Adrenal gland (tissue), 12 donors: Measurements from ENCODE around the gene SPIRE1. TPM values are rescaled to one million over a fixed set of nuclear protein-coding genes. Genes with fewer than 3 reads are reported as not detected.

ENCODE experiments used
- DNase-seq, 7 donors: peaks; one replicate each; pipeline ENCODE4 v3.0.0-alpha.2; 2019 to 2020
- H3K27ac ChIP-seq, 5 donors: fragments of 200-600 bp; sonication (generic) in 4 of 5; 1 replicate in 3 of 5; 2 replicates in 2 of 5; pipeline versions ENCODE4 v1.5.1 to v1.8.0; 2016 to 2020; ENCODE audit warnings: mild to moderate bottlenecking in 1 of 5
- H3K27me3 ChIP-seq: fragments of 200-600 bp; 2 replicates; pipeline ENCODE4 v1.8.0; 2021
- H3K36me3 ChIP-seq, 2 donors: fragments of 200-600 bp; replicated peaks in 1 of 2; 1 replicate in 1 of 2; 2 replicates in 1 of 2; pipeline versions ENCODE4 v1.5.1 to v1.8.0; 2018 to 2022
- H3K4me1 ChIP-seq, 2 donors: fragments of 200-600 bp; replicated peaks in 1 of 2; 1 replicate in 1 of 2; 2 replicates in 1 of 2; pipeline versions ENCODE4 v1.5.1 to v1.8.0; 2018 to 2021
- H3K4me3 ChIP-seq, 4 donors: fragments of 200-600 bp; sonication (generic) in 3 of 4; one replicate each; pipeline ENCODE4 v1.5.1; 2016 to 2018
- H3K9me3 ChIP-seq, 3 donors: fragments of 200-600 bp; sonication (generic) in 1 of 3; replicated peaks in 1 of 3; 1 replicate in 2 of 3; 2 replicates in 1 of 3; pipeline versions ENCODE4 v1.5.1 to v1.8.0; 2016 to 2021
- POLR2A ChIP-seq, 2 donors: fragments of 450-650 bp; IDR thresholded peaks; one replicate each; pipeline ENCODE4 v1.6.1; 2017; ENCODE audit warnings: antibody characterized with exemption in 2 of 2, mild to moderate bottlenecking in 2 of 2, moderate library complexity in 1 of 2
- WGBS, 4 donors: extraction: QIAGEN DNeasy Blood & Tissue Kit in 2 of 4; methylation state at CpG; one replicate each; pipeline versions ENCODE4 v1.1.5 to v1.1.7; 2013 to 2017; 5-methylcytosine and 5-hydroxymethylcytosine counted together
- intact Hi-C, 2 donors: fragments of 100-400 bp; cut with DNase I; formaldehyde crosslinking; loops; one replicate each; pipeline versions ENCODE4 v1.14.1 to v1.15.0; 2022 to 2023
- polyA plus RNA-seq, 3 donors: library from polyadenylated mRNA; stranded (reverse); fragments of 200-250 nt in 2 of 3; fragments of 350-450 nt in 1 of 3; fragmentation: Illumina TruSeq in 1 of 3; extraction: RNeasy Lipid Tissue Mini Kit (QIAGEN cat#74804) in 1 of 3; gene quantifications; one replicate each; pipeline ENCODE4 v1.2.3, GENCODE V29; 2013 to 2014
- total RNA-seq, 9 donors: library from RNA; depleted of rRNA in 4 of 9; stranded (reverse); fragments of >200 nt in 4 of 9; fragments of 120-200 nt in 1 of 9; fragmentation: NEBNext Ultra II Directional in 1 of 9; extraction: Animal tissue kit (Norgen Biotek cat#: 25700) in 1 of 9; gene quantifications; one replicate each; pipeline versions ENCODE4 v1.1.0 to v1.2.4, GENCODE V29; 2013 to 2023
- TF ChIP-seq, protein P1 (sequence below), 6 experiments: fragments of 450-650 bp in 4 of 6; fragments of 200-600 bp in 2 of 6; sonication (generic) in 1 of 6; IDR thresholded peaks; 1 replicate in 5 of 6; 2 replicates in 1 of 6; pipeline versions ENCODE4 v1.5.1 to v1.8.0; 2016 to 2021; ENCODE audit warnings: antibody characterized with exemption in 6 of 6, mild to moderate bottlenecking in 2 of 6, moderate library complexity in 1 of 6
- donor health status: healthy with polysubstance abuse.
- donor health status: Bipolar disorder and iron deficiency.
- donor health status: DM: yes; HTN: yes; CAD: no.
- donor health status: DM: no; HTN: no; CAD: no.
- donor health status: DM: no; HTN: no; CAD: no.
- donor health status: DM: yes; HTN: yes; CAD: no.

Gene SPIRE1
- total and polyA plus RNA-seq, 12 donors = 11.7 to 74.0 (median 45.6) TPM

DNA sequence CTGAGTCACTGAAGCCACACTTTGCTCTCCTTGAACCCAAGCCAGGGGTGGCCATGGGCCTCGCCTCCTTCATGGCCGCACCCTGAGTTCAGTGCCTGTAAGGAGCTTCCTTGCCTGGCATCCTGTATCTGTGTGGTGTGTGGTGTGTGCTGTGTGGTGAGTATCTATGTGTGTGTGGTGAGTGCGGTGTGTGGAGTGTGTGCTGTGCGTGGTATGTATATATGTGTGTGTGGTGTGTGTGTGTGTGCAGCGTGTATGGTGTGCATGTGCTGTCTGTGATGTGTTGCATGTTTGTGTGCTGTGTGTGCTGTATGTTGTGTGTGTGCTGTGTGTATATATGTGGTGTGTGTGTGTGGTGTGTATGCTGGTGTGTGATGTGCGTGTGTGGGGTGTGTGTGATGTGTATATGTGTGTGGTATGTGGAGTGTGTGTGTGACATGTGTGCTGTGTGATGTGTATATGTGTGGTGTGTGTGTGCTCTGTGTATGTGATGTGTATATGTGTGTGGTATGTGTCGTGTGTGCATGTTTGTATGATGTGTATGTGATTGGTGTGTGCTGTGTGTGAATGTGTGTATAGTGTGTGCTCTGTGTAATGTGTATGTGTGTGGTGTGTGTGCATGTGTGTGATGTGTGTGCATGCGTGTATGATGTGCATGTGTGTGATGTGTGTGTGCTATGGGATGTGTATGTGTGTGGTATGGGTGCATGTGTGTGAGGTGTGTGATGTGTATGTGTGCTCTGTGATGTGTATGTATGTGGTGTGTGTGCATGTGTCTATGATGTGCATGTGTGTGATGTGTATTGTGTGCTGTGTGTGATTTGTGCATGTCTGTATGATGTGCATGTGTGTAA lies 227.5 kb downstream of the SPIRE1 start:
- WGBS, 4 donors = 79 to 84% (median 83%) methylated on average over 8 of the region's 8 CpGs
- TF ChIP-seq, protein P1, sequence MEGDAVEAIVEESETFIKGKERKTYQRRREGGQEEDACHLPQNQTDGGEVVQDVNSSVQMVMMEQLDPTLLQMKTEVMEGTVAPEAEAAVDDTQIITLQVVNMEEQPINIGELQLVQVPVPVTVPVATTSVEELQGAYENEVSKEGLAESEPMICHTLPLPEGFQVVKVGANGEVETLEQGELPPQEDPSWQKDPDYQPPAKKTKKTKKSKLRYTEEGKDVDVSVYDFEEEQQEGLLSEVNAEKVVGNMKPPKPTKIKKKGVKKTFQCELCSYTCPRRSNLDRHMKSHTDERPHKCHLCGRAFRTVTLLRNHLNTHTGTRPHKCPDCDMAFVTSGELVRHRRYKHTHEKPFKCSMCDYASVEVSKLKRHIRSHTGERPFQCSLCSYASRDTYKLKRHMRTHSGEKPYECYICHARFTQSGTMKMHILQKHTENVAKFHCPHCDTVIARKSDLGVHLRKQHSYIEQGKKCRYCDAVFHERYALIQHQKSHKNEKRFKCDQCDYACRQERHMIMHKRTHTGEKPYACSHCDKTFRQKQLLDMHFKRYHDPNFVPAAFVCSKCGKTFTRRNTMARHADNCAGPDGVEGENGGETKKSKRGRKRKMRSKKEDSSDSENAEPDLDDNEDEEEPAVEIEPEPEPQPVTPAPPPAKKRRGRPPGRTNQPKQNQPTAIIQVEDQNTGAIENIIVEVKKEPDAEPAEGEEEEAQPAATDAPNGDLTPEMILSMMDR (IDR thresholded peaks at IDR 0.05) = no peak
- no peak for TF ChIP-seq POLR2A (IDR thresholded peaks at IDR 0.05)
- Histone ChIP-seq H3K9me3 (no peaks in the 10 kb centered on the region), H3K36me3 (peaks cover 0 to 2% of the 10 kb centered on the region in 2 donors), H3K4me1 (no peaks in the 10 kb centered on the region), H3K4me3 (no peak overlapping the region), H3K27ac (no peak overlapping the region), H3K27me3 (no peaks in the 10 kb centered on the region)
- intact Hi-C loops = no loop called here
- DNase-seq = no peak

DNA sequence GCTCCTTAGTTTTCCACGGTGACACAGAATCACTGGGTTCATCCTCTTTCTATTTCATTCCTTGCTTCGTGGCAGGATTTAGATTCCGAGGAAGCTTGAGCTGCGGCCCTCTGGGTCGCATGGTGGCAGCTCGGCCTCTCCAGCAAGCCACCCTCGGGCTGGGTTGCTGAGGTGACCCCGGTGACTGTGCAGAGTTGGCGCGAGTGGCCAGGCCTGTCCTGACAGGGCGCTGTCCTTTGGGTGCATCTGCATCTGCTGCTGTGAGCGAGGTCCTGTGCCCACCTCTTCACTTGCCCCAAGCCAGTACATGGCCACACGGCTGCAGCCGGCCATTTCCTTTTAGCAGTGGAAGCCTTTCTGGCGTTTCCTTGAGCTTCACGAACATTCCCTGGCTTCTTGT lies 228.4 kb downstream of the SPIRE1 start:
- intact Hi-C loops = no loop called here
- Histone ChIP-seq H3K27ac (no peak overlapping the region), H3K9me3 (no peaks in the 10 kb centered on the region), H3K36me3 (peaks cover 0 to 2% of the 10 kb centered on the region in 2 donors), H3K4me3 (no peak overlapping the region), H3K27me3 (no peaks in the 10 kb centered on the region), H3K4me1 (no peaks in the 10 kb centered on the region)
- no peak for TF ChIP-seq POLR2A (IDR thresholded peaks at IDR 0.05)
- TF ChIP-seq, protein P1 (IDR thresholded peaks at IDR 0.05) = no peak
- WGBS, 4 donors = 94 to 100% (median 95%) methylated on average over 2 to 16 of the region's 16 CpGs
- DNase-seq = no peak

DNA sequence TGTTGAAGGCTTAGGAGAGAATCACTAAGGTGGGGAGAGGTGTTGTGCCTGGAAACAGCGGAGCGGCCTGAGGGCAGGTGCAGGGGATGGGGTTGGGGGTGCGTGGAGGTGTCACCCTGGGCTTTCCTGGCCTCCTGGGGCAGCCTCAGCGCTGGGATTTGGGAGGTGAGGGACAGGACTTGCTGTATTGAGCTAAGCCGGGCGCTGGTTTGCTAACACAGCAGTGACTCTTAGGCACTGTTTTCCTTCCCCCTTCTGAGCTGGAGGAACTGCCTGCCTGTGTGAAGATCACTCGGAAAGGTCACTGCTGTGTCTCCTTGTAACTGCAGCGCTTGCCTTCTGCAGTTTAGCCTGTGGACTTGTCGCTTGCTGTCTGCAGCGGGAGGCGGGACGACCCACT lies 229.0 kb downstream of the SPIRE1 start:
- Histone ChIP-seq H3K4me1 (no peaks in the 10 kb centered on the region), H3K4me3 (no peak overlapping the region), H3K9me3 (no peaks in the 10 kb centered on the region), H3K27me3 (no peaks in the 10 kb centered on the region), H3K27ac (no peak overlapping the region), H3K36me3 (peaks cover 0 to 2% of the 10 kb centered on the region in 2 donors)
- 81 to 87% (median 85%) methylated on average over 10 to 12 of the region's 12 CpGs for WGBS, 4 donors
- intact Hi-C loops = no loop called here
- no peak for TF ChIP-seq POLR2A (IDR thresholded peaks at IDR 0.05)
- TF ChIP-seq, protein P1 (IDR thresholded peaks at IDR 0.05) = no peak
- DNase-seq = no peak

DNA sequence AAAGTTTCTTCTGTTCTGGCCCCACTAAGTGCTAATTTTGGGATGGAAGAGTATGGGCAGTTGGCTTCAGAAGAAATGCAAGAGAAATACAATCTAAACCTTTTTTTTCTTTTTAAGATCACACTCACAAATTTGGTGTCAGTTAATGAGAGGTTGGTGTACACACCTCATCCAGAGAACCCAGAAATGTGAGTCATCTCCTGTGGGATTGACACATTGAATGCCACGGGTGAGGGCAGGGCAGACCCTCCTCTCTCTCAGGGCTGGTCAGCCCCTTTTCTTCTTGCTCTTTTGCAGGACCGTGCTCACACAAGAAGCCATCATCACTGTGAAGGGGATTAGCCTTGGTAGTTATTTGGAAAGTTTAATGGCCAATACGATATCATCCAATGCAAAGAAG lies 231.0 kb downstream of the SPIRE1 start:
- Histone ChIP-seq H3K36me3 (peaks cover 0 to 2% of the 10 kb centered on the region in 2 donors), H3K27ac (no peak overlapping the region), H3K4me3 (no peak overlapping the region), H3K4me1 (no peaks in the 10 kb centered on the region), H3K9me3 (no peaks in the 10 kb centered on the region), H3K27me3 (no peaks in the 10 kb centered on the region)
- no peak for DNase-seq
- TF ChIP-seq, protein P1 (IDR thresholded peaks at IDR 0.05) = no peak
- no peak for TF ChIP-seq POLR2A (IDR thresholded peaks at IDR 0.05)
- intact Hi-C loops = no loop called here
- WGBS, 4 donors = 96 to 100% (median 98%) methylated on average over 3 of the region's 3 CpGs
